Ammon's horn (tissue), 1 donor: ENCODE measurements around the gene NFKBIB.

Source experiments
- DNase-seq: peaks from one replicate; pipeline ENCODE4 v3.0.0-alpha.2; 2016; ENCODE audit warnings: low spot score

NFKBIB gene

GRCh38 chr19:38904581-38905539, 5.1 kb downstream of the NFKBIB start:
- DNase-seq: no peak

- DNase-seq: no peak
These were observed 5.9 kb downstream of the NFKBIB start for GRCh38 chr19:38905620-38906019.

GRCh38 chr19:38907227-38907626, 7.5 kb downstream of the NFKBIB start:
- no peak for DNase-seq

- DNase-seq: no peak
These were observed 7.9 kb downstream of the NFKBIB start for GRCh38 chr19:38907670-38908069.

DNA sequence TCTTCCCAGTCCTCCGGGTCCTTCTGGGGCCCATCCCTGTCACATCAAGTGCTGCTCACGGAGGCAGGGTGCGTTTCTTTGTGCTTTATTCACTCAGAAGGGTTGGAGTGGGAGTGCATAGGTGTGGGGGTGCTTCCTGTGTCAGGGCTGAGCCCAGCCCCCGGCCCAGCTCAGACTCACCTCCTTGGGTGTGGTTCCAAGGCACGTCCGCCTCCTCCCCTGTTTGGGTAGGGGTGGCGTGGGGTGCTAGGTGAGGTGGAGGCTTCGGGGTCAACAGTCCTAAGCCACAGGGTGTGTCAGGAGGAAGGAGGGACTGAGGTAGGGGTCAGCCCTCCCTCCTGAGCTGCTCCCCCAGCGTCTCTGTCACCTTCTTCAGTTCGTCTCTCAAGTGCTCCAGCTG, 9.1 kb downstream of the NFKBIB start:
- no peak for DNase-seq

DNA sequence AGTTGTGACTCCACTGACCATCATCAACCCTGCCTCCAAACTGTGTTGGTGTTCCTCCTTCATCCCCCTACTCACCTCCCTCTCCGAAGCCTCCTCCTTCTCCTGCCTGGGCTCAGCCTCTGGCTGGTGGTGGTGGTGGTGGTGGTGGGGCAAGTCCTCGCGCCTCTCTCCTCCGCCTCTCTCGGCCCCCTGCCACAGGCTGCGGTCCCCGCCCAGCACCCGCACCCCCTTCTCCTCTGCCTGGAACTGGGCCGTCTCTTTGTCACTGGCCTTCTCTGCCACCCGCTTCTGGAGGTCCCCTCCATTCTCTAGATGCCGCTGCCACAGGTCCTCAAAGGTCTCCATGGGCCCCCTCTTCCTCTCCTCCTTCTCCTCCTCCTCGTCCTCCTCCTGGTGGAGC, 10.7 kb downstream of the NFKBIB start:
- DNase-seq: no peak

GRCh38 chr19:38911388-38912001, 11.7 kb downstream of the NFKBIB start:
- DNase-seq: no peak

GRCh38 chr19:38912600-38913514, 13.1 kb downstream of the NFKBIB start:
- no peak for DNase-seq

GRCh38 chr19:38913958-38914357, 14.2 kb downstream of the NFKBIB start:
- DNase-seq: no peak

- DNase-seq: no peak
These were observed 15.9 kb downstream of the NFKBIB start for GRCh38 chr19:38915329-38916321.

DNA sequence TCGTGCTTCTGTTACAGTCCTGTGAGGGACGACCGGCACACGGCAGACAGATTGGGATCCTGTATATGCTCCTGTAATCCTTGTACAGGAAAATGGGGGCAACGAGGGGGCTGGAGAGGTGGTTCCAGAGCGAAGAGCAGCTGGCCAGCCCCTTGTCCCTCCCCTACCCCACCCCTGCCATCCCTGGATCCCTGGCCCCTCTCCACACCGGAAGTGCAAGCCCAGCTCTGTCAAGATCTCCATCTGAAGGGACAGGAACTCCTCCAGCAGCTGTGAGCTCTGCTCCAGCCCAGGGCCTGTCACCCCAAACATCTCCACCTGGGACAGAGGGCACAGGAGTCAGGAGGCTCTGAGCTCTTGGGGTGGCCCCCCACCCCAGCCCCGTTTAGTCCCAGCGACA, 17.7 kb downstream of the NFKBIB start:
- no peak for DNase-seq

GRCh38 chr19:38917921-38918491, 18.2 kb downstream of the NFKBIB start:
- DNase-seq: no peak

DNA sequence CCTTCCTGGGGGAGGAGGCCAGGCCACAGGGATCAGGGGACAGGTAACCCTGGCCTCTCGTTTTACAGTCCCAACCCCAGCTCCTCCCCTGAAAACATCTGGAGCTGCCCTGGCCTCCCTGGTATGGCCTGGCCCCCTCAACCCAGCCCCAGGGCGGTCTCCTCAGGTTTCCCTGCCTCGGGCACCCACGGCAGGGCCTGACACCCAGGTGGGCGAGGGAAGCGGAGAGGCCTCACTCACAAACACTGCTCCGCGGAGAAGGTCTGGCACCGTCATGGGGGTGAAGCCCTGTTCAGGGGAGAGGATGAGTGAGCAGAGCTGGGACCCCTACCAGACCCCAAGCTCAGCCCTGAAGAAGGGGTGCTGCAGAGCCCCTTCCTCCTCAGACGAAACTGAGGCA, 18.8 kb downstream of the NFKBIB start:
- no peak for DNase-seq

DNA sequence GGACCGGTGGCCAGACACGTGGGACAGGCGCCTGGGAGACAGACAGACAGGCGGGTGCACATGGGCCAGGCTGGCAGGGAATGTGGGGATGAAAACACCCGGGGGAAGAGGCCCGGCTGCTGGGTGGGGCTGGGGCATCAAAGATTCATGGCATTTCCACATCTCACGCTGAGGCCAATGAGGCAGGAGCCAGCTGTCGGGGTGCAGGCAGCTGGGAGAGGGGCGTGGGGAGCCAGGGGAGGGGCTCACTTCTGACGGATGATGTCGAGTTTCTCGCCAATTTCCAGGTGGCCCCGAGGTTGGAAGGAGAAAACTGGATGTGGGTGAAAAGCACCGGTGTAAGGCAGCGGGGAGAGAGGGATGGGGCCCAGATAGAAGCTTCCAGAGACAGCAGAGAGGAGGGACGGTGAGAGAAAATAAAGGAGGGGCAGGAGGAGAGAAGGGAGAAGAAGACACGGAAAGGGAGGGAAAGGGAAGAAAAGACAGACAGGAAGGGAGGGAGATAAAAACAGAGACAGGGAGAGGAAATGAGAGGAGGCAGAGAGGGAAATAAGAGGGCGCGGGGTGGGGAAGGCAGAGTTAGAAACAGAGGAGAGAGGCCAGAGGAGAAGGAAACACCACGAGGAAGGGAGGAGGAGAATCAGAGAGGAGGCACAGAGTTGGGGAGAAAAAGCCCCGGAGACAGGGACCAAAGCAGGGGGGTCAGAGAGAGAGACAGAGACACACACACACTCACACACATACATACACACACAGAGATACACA, 20.2 kb downstream of the NFKBIB start:
- DNase-seq: no peak

DNA sequence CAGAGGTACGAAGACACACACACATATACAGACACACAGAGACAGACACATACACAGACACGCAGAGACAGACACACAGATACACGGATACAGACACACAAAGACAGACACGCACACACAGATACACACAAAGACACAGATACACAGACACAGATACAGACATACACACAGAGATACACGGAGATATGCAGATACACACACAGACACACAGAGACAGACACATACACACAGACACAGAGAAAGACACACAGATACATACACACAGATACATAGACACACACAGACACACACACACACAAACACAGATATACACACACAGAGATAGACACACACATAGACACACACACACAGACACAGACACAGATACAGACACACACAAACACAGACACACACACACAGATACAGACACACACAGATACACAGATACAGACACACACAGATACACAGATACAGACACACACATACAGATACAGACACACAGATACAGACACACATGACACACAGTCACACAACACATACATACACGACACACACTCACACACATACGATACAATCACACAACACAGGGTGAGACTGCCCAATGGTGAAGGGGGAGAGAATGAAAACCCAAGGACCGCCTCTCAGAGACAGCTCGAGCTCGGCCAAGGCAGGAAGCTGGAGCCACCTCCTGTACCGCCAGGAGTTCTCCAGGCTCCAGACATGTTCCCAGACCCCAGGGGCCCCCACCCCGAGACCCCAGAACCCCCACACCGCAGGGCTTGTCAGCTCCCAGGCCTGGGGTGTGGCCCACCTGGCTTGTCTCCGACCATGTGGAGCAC, 21.0 kb downstream of the NFKBIB start:
- no peak for DNase-seq

DNA sequence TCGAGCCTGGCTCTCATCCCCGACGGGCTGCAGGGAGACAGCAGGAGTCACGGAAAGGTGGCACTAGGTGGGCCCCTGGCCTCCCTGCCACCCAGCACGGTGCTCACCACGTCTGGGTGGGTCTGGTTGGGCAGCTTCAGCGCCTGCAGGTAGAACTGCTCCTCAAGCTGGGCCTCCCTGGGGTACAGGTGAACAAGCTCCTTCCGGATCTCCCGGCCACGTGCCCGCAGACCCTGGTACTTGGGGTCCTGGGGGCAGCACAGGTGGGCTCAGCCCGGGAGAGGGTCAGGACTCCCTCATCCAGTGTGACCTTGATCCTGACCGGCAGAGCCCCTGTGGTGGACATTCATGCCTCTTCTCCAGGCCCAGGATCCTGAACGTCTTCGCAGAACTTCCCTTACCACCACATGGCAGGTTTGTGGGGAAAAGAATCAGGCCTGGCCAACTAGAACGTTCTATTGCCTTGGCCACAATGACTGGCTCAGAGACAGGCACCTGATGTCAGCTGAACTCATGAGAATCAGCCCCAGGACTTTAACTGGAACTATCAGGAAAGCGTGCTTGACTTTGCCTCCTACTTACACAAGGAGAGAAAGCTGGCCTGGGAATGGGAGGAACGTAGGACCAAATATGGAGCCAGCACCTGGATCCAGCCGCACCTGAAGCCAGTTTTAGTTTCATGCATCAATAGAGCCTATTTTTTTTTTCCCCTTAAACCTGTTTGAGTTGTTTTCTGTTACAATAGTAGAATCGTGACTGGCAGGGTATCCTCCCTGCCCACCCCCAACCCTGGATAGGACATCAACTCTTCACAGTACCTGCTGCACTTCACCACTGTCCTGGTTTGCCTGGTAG, 21.9 kb downstream of the NFKBIB start:
- no peak for DNase-seq

DNA sequence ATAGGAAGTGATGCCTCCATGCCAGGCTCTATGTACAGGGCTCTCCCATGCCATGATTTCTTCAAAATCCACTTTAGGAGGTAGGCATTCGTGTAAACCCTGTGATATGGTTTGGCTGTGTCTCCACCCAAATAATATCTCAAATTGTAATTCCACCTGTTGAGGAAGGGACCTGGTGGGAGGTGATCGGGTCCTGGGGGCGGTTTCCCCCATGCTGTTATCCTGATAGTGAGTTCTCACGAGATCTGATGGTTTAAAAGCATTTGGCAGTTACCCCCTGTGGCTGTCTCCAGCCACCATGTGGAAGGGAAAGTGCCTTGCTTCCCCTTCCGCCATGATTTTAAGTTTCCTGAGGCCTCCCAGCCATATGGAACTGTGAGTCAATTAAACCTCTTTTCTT, 22.7 kb downstream of the NFKBIB start:
- no peak for DNase-seq

GRCh38 chr19:38924388-38924787, 24.6 kb downstream of the NFKBIB start:
- DNase-seq: no peak
